GM21390 (cell line): ENCODE measurements around the gene EFNA5.

Source experiments
- ATAC-seq: cut with Tn5 transposase; IDR thresholded peaks from one replicate; pipeline ENCODE4 v1.9.1; 2021; ENCODE audit not compliant: unreplicated experiment

The EFNA5 gene

DNA sequence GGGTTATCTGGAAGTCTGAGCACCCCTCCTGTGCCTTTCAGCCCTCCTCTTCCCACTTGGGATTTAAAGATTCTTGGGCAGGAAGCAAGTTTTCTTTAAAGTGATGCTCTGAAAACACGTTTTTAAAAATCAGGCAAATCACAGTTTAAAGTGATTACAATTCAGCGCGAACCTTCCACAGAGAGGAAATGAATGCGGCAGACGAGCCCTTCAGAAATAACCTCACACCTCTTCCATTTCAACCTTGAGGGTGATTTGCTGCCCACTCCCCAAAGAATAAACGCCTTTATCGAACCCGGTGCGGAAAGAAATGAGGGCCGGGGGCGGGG is 2.3 kb upstream of the EFNA5 start:
- no peak for ATAC-seq

DNA sequence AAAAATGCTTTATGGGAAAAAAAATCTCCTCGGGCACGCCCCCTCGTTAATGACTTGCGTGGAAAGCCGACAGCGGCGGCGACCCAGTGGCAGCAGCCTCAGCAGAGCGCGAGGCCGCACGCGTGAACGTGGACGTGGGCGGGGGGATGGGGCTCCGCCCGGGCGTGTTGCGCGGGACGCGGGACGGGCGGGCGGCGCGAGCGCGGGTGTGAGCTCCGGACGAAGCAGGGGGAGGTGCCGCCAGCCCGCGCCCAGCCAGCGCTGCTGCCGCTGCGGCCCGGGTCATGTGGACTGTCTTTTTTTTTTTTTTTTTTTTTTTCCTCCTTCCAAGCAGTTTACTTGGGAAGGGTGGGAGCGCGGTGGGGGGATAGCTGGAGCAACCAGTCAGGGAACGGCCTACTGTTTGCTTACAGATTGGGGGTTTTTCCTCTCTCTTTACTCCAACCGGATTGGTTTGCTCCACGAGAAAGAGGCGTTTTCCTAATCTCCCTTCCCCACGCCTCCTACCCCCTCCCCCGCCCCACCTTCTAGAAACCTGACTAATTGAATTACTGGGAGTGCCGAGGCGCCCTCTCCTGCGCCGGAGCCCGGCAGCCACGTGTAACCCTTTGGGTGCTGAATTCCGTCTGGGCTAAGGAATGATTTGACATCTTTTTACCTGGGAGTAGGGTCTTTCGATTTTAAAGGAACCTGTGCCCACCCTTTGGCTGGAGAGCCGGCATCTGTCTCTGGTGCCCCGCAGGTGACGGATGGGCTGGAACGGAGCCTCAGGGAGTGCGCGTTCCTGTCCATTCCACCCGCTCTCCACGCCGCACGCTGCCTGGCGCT is 1.7 kb upstream of the EFNA5 start:
- ATAC-seq, result no peak

DNA sequence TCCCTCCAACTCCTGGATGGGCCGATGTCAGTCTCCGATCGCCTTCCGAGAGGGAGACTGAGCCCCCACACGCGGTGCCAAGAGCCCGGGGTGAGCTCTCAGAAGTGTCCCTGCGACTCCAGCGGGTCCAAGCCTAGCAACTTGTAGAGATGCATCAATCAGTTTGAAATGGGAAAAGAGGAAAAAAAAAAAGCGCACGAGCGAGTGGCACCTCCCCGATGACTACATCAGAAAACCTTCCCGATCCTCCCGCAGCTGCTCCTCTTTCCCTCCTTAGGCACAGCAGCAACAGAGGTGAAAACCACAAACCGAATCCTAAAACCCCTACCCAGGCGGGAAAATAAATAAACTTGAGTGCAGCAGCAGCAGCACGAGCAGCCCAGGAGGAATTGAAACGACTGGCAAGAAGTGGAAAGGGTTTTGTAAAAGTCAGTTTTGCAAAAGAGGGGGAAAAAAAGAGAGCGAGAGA is 1.0 kb upstream of the EFNA5 start:
- no peak for ATAC-seq

DNA sequence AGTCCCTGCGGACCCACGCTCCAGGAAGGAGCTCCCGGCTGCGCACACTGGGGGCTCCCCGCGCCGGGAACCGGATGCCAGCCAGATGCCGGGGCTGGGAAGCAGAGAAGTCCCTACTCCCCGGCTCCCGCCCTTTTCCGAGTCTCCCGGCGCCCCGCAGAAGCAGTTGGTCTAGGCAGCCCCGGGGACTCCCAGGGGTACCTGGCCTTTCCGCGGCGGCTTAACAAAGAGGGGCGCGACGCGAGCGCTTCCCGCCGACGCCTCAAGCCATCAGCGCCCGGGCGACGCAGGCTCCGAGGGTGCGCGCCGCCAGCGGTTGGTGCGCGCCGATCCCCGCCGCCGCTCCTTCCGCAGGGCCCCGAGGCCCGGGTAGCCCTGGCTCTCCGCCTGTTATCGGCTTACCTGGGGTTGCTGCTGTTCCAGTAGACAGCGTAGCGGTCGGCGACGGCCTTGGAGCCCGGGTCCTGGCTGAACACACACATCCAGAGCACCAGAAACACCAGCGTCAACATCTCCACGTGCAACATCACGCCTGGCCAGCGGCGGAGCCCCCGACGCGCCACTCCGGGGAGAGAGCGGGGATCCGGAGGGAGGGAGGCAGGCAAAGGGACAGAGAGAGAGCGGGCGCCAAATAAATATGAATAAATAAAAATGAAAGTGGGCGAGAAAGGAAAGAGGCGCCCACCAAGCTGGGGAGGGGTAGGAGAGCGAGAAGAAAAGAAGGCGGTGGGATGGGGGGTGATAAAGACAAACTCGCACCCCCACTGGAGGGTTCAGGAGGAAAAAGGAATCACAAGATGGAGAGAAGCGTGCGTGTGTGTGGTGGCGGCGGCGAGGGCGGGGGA is 428 bp downstream of the EFNA5 start:
- no peak for ATAC-seq

DNA sequence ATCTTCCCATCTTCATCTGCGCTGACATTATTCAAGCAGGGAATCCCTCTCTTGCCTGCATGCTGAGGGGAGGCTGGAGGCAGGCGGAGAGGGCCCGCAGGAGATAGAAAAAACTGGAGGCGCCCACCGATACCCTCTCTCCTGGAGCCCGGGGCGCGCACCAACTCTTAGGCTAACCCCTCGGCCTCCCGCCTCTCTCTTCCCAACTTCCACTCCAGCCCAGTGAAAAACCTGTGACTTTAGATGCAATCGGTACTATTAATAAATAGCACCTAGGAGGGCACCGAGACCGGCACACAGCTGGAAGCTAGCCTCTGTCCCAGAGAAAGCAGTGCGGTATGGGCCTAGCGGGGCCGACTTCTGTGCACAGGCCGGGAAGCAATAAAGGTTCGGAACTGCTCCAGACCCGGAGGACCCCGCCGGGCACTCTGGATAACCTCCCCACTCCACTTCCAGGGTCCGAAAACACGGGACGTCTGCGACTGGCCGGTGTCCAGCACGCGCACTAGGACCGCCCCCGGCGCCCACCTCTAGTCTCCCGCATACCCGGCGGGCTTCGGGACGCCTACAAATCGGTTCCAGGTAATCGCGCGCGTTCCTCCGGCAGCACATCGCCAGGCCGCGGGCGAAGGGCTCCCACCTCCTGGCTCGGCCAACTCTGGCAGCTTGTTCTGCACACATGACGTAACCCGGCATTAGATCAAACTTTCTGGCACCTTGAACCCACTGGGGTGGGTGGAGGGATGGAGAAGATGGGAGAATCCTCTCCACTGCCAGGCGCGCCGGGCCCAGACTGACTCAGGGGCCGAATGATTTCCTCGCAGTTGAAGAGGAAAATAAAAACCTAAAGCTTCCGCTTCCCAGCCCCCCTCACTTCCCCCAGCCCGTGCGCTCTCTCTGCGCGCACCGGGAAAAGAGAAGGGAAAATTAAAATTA is 1.4 kb downstream of the EFNA5 start:
- ATAC-seq, result no peak

DNA sequence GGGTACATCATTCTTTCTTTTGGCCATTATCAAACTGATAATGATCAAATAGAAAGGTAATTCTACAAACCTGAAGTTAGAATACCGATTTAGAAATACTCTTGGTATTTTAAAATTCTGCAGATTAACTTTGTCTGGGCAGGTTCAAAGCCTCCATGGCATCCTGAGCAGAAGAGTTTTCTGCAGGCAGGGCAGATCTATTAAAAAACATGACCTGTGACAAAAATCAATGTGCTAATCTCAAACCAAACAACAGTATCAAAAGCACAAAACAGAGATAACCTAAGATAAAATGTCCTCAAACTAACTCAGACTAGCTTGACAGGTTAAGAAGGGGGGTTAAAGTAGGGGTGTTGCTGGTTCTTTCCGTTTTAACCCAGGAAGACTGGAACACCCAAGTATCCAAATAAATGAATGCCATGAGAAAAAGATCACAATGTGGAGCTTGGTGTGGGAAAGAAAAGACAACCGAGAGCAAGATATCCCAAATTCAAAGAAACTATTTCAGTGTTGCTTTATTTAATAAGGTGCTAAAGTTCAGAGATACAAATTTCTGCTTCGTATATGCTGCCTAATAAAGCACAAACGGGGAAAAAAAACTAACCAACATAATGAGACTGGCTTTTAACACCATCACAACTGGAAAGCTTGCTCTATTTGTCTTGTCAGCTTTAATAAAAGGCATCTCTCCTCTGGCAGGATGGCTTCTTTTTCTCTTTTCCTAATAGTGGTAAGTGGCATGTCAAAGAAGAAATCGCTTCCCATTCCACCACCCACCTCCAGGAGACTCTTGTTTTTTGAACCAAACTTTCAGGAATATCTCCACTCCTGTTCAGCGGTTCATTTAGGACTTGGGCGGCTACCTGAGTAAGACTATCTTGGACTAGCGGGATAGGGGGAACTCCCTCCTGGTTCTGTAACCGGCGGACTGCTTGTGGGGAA is 2.3 kb downstream of the EFNA5 start:
- no peak for ATAC-seq

DNA sequence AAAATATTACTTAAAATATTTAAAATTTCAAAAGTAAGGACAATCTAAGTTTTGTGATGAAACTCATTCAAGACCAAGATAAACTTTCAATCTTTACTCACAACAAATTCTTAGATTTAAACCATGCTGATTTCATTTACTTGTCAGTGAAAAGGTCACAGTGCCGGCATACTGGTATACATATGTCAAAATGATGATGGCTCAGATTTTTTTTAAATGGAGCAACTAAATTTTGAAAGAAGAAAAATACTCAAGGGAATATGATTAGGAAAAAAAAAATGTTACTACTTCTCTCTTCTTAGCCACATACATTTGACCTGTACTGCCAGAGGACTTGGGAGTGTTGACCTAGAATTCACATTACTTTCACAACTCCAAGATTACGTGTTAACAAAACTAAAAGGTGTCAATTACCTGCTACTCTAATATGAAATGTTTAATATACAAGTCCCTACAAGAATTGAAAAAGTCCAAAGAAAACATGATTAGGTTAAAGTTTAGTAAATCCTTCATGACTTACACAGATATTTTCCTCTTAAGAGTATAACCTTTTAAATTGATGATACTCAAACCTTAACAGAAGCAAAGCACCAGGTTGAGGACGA is 4.6 kb downstream of the EFNA5 start:
- ATAC-seq, result no peak

DNA sequence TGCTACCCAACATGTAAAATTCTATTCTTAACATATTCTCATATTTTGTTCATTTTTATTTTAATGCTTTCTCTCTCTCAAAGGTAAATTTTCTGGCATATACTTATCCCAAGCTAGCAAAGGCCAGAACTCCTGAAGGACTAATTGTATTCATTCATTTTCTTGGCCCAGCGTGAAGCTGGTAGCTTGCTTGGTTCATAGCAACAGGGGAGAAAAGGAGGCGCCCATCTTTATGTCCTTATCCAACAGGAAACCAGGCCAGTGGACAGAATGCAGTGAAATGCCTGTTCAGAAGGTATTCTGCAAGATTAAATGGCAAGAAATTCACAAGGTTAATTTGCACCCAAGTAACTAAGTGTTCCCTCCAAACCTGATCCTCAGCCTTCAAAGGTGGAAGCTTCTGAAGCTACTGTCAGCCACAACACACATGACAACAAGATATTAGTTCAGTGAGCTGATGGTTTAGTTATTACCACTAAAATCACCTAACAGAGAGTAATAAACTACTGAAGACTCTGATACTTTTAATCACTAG is 5.6 kb downstream of the EFNA5 start:
- ATAC-seq, result no peak

DNA sequence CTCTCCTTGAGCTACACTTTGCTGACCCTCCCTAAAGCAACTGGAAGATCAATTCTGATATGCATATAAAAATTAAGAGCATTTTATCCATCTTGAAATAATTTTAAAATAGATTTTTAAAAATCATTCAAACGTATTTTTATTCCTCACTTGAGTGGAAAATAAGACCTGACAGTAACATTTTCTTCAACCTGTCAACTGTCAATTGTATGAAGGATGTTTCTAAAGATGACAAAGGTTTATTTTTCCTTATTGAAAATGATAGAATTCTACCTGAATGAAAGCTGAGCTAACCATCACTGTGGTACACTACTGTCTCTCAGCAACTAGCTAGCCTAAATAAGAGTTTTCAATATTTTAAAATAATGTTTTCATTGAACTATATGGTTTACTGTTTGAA is 7.0 kb downstream of the EFNA5 start:
- ATAC-seq, result no peak

DNA sequence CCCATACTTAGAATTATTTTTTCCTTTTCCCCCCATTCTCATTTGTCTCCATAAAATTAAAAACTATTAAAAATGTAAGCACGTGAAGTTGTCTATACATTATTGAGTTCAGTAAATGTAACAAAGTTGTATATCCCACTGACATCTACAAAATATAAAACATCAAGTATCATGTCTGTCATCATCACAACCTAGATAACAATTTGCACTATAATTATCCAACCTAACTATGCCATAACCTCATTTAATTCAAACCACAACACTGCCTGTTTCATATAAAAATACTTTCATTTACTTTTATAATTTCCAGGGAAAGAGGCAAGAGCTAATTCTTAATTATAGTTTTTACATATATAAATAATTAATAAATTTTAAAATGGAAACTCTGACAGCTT is 9.1 kb downstream of the EFNA5 start:
- no peak for ATAC-seq

DNA sequence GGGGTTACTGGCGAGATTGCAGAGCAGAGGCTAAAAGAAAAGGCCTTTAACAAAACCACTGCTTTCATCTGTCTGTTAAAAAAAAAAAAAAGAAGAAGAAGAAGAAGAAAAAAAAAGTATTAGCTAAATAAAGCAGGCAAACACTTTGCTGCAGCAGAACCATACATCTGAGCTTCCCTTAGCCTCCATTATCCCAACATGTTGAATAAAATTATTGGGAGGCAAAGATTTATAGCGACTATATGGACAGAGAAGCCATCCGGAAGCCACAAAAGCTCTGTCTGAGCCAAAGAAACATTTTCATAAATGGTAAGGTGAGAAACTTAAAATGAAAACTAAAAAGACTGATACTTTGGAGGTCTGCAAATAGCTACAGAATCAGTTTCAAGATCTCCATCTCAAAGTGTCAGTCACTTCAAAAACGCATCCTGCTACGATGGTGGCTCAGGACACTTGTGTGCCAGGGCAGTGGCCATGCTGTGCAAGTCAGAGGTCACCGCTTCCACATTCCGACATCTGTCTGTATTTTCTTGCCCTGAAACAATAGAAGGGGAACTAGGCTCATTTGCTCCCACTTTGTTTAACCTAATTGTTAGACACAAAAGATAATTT is 9.6 kb downstream of the EFNA5 start:
- no peak for ATAC-seq

DNA sequence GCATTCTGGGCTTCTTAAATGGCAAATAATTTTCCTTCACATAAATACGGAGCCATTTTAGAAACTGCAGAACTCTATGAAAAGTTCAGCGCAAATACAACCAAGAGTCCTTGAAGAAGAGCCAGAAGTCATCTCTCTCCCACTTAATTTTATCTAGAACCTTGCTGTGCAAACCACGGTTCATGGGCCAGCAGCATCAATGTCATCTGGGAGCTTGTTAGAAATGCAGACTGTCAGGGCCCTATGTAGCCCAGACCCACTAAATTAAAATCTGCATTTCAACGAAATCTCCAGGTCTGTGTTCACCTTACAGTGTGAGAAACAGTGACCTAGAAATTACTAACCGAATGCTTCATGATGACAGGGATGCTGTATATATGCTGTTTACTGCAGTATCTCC is 12.2 kb downstream of the EFNA5 start:
- ATAC-seq, result no peak

DNA sequence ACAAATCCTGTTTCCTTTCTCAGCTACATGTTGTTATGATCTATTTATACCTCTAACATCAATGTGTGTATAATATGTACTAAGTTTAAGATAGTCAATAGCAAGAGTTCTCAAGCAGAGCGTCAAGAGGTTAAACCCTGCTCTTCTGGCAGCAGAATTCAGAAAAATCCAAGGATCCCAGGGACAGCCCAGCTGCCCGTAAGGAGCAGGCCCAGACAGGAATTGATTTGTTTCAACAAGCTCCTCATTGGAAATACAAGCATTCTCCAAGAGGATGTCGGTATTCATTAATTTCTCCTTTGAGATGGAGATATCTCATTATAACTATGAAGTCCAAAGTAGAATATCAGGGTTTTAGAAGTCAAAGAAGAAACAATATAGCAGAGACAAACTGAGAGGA is 14.9 kb downstream of the EFNA5 start:
- no peak for ATAC-seq

DNA sequence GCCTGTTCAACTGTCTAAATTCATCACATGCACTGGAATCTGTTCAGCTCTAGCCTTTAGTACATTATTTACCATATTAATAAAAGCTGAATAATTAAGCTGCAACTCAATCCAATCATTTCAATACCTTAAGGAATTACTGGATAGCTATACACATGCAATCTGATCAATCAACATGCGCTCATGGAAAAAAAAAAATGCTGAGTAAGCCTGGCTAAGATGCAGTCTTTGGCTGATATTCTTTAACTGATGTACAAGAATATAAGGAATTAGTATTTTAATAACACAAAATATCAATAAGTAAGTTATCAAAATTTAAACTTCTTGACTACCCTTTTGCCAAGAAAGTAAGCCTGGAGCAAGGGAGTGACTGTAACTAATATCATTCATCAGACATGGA is 15.9 kb downstream of the EFNA5 start:
- ATAC-seq, result no peak

DNA sequence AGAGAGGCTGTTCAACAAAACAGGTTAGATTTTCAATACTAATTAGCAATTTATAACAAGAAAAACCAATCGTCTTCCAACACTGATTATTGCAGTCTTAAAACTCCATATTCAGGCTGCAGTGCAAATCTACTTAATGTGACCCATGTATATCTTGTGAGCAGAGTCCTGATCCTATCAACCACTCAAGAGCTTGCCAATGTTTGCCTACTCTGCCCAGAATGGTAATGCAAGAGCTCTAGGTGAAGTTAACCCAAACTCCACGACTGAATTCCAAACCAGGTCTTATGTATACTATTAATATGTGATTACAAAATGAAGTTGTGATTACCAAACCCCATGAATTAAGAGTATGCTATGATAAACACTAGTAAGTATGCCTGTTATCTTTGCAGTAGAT is 17.1 kb downstream of the EFNA5 start:
- no peak for ATAC-seq

DNA sequence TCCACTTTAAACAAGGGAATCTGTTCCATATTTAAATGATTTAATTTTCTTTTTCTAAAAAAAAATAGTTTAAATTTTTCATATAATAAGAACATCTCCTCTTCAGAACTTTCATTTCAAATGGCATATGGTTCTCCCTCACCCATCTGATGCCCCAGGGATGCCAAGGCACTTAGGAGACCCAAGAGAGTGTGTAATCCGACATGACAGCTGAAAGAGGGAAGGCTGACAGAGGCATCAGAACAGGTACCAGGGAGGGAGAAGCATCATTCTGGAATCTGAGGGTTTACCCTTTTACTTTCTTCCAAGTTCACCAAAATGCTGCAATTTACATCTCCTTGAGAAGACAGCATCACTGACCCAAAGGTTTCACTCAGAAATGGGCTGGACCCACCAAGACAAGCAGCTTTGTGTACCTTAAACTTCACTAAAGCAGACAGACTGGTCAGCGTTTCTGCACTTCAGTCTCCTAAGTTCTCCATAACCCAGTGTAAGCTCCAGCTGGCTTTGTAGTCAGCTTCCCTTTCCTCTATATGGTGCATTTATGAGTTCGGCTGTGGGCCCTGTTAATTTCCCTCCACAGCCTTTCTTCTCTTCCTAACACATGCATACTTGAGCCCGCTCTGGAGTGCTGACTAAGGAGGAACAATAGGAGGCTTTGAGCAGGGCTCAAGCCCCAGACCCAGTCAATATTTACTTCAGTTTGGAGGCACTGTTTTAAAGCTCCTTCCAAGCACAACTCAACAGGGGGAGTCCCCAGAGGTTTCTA is 17.7 kb downstream of the EFNA5 start:
- ATAC-seq, result no peak

DNA sequence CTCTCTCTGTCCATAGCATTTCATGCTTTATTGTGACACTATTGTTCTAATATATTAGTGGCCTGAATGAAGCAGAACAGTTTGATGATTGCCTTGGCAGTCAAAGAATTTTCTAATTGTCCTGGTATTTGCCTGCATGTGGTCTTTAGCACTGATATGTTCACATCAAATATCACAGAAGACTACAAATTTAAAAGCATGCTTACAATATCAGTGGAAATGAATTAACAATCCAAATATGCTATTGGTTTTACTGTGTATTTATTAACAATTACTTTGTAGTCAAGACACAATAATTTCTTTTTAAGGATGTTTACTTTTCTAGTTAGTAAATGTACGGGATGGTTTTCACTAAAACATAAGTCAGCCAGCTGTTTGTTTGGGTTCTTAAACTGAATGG is 18.3 kb downstream of the EFNA5 start:
- no peak for ATAC-seq

DNA sequence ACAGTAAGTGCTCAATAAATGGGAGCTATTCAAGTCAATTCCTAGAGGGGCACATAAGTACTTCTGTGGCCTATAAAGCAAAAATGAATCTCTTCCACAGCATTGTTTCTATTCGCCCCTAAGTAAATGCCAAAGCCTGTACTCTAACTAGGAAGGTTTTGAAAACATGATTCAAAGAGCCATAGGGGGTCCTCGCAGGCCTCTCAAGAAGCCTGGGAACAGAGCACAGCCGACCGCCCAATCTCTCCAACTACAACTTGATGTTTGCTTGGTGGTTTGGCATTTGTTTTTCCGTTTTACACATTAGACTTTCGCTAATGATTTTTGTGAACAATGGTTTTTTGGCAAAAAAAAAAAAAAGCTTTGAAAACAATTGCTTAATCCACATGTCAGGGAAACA is 19.4 kb downstream of the EFNA5 start:
- ATAC-seq, result no peak
